Measurements from ENCODE around the gene ZNF791. TPM values are rescaled to one million over a fixed set of nuclear protein-coding genes. Genes with fewer than 3 reads are reported as not detected.

The ZNF791 gene
- total RNA-seq, 1 donor from 2014 or later = 60.7 TPM

GRCh38 chr19:12660980-12661379 lies 50.3 kb downstream of the ZNF791 start:
- no peak for TF ChIP-seq EZH2 (IDR thresholded peaks at IDR 0.05)
- TF ChIP-seq, protein P1, sequence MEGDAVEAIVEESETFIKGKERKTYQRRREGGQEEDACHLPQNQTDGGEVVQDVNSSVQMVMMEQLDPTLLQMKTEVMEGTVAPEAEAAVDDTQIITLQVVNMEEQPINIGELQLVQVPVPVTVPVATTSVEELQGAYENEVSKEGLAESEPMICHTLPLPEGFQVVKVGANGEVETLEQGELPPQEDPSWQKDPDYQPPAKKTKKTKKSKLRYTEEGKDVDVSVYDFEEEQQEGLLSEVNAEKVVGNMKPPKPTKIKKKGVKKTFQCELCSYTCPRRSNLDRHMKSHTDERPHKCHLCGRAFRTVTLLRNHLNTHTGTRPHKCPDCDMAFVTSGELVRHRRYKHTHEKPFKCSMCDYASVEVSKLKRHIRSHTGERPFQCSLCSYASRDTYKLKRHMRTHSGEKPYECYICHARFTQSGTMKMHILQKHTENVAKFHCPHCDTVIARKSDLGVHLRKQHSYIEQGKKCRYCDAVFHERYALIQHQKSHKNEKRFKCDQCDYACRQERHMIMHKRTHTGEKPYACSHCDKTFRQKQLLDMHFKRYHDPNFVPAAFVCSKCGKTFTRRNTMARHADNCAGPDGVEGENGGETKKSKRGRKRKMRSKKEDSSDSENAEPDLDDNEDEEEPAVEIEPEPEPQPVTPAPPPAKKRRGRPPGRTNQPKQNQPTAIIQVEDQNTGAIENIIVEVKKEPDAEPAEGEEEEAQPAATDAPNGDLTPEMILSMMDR (IDR thresholded peaks at IDR 0.05) = no peak
- no peak for TF ChIP-seq EZH2phosphoT487 (IDR thresholded peaks at IDR 0.05)
- no peak overlapping the region for H3K27ac ChIP-seq
- peaks cover 12% of the 10 kb centered on the region for H3K36me3 Mint-ChIP-seq

DNA sequence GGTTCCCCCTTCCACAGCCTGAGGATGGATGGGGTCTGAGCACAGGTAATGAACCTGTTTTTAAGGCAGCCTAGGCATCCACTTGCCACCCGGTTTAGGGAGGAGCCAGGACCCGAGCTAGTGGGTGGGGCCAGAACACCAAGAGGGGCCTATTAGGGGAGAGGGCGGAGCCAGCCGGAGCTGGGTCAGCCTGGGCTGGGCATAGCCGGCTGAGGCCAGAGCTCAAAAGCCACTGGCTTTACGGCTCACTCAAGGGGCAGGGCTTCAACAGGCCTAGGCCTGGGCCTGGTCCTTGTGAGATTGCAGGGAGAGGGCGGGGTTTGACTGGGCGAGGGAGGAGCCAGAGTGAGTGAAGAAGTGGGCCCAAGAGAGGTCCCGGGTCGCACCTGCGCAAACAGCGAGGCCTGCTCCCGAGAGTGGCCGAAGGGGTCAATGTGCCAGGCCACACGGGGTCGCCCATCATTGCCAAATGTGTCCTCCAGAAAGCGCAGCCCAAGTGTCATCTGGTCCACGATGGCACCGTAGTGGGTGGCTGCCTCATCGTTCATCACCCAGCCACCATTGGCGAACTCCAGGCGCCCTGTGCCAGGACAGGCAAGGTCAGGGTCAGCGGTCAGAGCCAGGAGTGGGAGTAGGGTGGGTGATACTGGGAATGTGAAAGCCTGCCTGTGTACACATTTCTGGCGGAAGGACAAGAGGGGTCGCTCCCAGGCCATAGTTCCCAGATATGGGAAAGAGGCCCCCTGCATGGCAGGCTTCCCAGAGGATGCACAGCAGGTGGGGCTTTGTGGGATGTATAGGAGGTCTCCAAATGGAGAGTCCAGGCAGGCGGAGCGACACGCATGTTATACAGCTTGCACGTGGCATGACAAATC lies 53.9 kb downstream of the ZNF791 start:
- H3K79me2 ChIP-seq (ENCODE audit: low read depth) = peaks cover 33% of the 10 kb centered on the region
- TF ChIP-seq, protein P1 (IDR thresholded peaks at IDR 0.05) = no peak
- TF ChIP-seq EZH2 (IDR thresholded peaks at IDR 0.05) = no peak
- H3K27ac Mint-ChIP-seq = no peak overlapping the region
- no peak overlapping the region for H3K4me2 ChIP-seq
- H3F3A ChIP-seq (ENCODE audit: low read depth) = peaks cover 17% of the 10 kb centered on the region
- H3K36me3 ChIP-seq = no peaks in the 10 kb centered on the region
- H3K4me3 ChIP-seq = no peak overlapping the region
- H2AFZ ChIP-seq (replicated peaks) = no peak overlapping the region
- H3K9me3 ChIP-seq (ENCODE audit: low read depth) = no peaks in the 10 kb centered on the region
- H3K27ac ChIP-seq = no peak overlapping the region
- H3K4me3 Mint-ChIP-seq = peak overlapping the region; percentile 35
- H3K9ac ChIP-seq = no peak overlapping the region
- peaks cover 7% of the 10 kb centered on the region for H3K4me1 ChIP-seq
- peaks cover 8% of the 10 kb centered on the region for H3K36me3 Mint-ChIP-seq
- H3K9me3 Mint-ChIP-seq = no peaks in the 10 kb centered on the region
- peaks cover 30% of the 10 kb centered on the region for H3K4me1 Mint-ChIP-seq
- peaks cover 9% of the 10 kb centered on the region for H3K27me3 Mint-ChIP-seq (ENCODE audit: insufficient read depth, low read depth)
- no peaks in the 10 kb centered on the region for H4K20me1 ChIP-seq (ENCODE audit: low read depth)
- peak; percentile 77 for DNase-seq (ENCODE audit: low spot score)
- no peaks in the 10 kb centered on the region for H3K27me3 ChIP-seq

More at GRCh38 chr19:12660980-12661379, 50.3 kb downstream of the ZNF791 start:
- H3K4me2 ChIP-seq = no peak overlapping the region
- H4K20me1 ChIP-seq (ENCODE audit: low read depth) = no peaks in the 10 kb centered on the region
- H3K9me3 ChIP-seq (ENCODE audit: low read depth) = no peaks in the 10 kb centered on the region
- H2AFZ ChIP-seq (replicated peaks) = no peak overlapping the region
- H3K9me3 Mint-ChIP-seq = no peaks in the 10 kb centered on the region
- H3K36me3 ChIP-seq = no peaks in the 10 kb centered on the region
- no peak overlapping the region for H3K27ac Mint-ChIP-seq
- H3K9ac ChIP-seq = no peak overlapping the region
- H3K4me1 ChIP-seq = no peaks in the 10 kb centered on the region
- no peak overlapping the region for H3K4me3 ChIP-seq
- no peaks in the 10 kb centered on the region for H3K27me3 ChIP-seq
- H3K4me3 Mint-ChIP-seq = no peak overlapping the region
- peaks cover 5% of the 10 kb centered on the region for H3K79me2 ChIP-seq (ENCODE audit: low read depth)
- H3F3A ChIP-seq (ENCODE audit: low read depth) = peaks cover 6% of the 10 kb centered on the region
- DNase-seq (ENCODE audit: low spot score) = no peak
- H3K4me1 Mint-ChIP-seq = peaks cover 3% of the 10 kb centered on the region
- H3K27me3 Mint-ChIP-seq (ENCODE audit: insufficient read depth, low read depth) = peaks cover 2% of the 10 kb centered on the region

GRCh38 chr19:12665281-12665573 lies 54.5 kb downstream of the ZNF791 start:
- H3K36me3 Mint-ChIP-seq = peaks cover 5% of the 10 kb centered on the region
- no peak overlapping the region for H3K9ac ChIP-seq
- no peak overlapping the region for H3K4me2 ChIP-seq
- H3K27me3 ChIP-seq = no peaks in the 10 kb centered on the region
- H3K4me1 ChIP-seq = peaks cover 7% of the 10 kb centered on the region
- no peak overlapping the region for H3K27ac Mint-ChIP-seq
- TF ChIP-seq, protein P1 (IDR thresholded peaks at IDR 0.05) = no peak
- TF ChIP-seq EZH2phosphoT487 (IDR thresholded peaks at IDR 0.05) = no peak
- TF ChIP-seq EZH2 (IDR thresholded peaks at IDR 0.05) = no peak
- peaks cover 20% of the 10 kb centered on the region for H3F3A ChIP-seq (ENCODE audit: low read depth)
- no peaks in the 10 kb centered on the region for H4K20me1 ChIP-seq (ENCODE audit: low read depth)
- H3K9me3 Mint-ChIP-seq = no peaks in the 10 kb centered on the region
- no peaks in the 10 kb centered on the region for H3K9me3 ChIP-seq (ENCODE audit: low read depth)
- H2AFZ ChIP-seq (replicated peaks) = no peak overlapping the region
- DNase-seq (ENCODE audit: low spot score) = no peak
- H3K4me1 Mint-ChIP-seq = peaks cover 30% of the 10 kb centered on the region
- H3K4me3 Mint-ChIP-seq = peak overlapping the region; percentile 35
- H3K27ac ChIP-seq = no peak overlapping the region
- H3K4me3 ChIP-seq = no peak overlapping the region
- peaks cover 37% of the 10 kb centered on the region for H3K79me2 ChIP-seq (ENCODE audit: low read depth)
- H3K36me3 ChIP-seq = no peaks in the 10 kb centered on the region
- H3K27me3 Mint-ChIP-seq (ENCODE audit: insufficient read depth, low read depth) = peaks cover 9% of the 10 kb centered on the region

Data from neural progenitor cell (in vitro differentiated cells).